ENCODE measurements around the gene STOX2.

The STOX2 gene

GRCh38 chr4:183909187-183909586, 4.1 kb downstream of the STOX2 start:
- no peak overlapping the region for H3K27ac Mint-ChIP-seq
- H3K9me3 Mint-ChIP-seq = no peaks in the 10 kb centered on the region
- DNase-seq = no peak
- peaks cover 56% of the 10 kb centered on the region for H3K27me3 Mint-ChIP-seq
- no peaks in the 10 kb centered on the region for H3K36me3 Mint-ChIP-seq (ENCODE audit: low read depth)
- H3K4me3 Mint-ChIP-seq = no peak overlapping the region
- peaks cover 6% of the 10 kb centered on the region for H3K4me1 Mint-ChIP-seq (ENCODE audit: low read depth)

- Mint-ChIP-seq H3K4me3 (no peak overlapping the region), H3K27ac (no peak overlapping the region), H3K36me3 (ENCODE audit: low read depth) (no peaks in the 10 kb centered on the region), H3K4me1 (ENCODE audit: low read depth) (peaks cover 5% of the 10 kb centered on the region), H3K27me3 (peaks cover 50% of the 10 kb centered on the region), H3K9me3 (no peaks in the 10 kb centered on the region)
- no peak for DNase-seq
Observed at GRCh38 chr4:183909801-183910200, 4.7 kb downstream of the STOX2 start.

GRCh38 chr4:183912585-183912984, 7.5 kb downstream of the STOX2 start:
- Mint-ChIP-seq H3K4me1 (ENCODE audit: low read depth) (no peaks in the 10 kb centered on the region), H3K9me3 (no peaks in the 10 kb centered on the region), H3K36me3 (ENCODE audit: low read depth) (no peaks in the 10 kb centered on the region), H3K27ac (no peak overlapping the region), H3K4me3 (no peak overlapping the region), H3K27me3 (peaks cover 30% of the 10 kb centered on the region)
- DNase-seq = no peak

- DNase-seq = no peak
- no peak overlapping the region for H3K4me3 Mint-ChIP-seq
- no peaks in the 10 kb centered on the region for H3K9me3 Mint-ChIP-seq
- H3K36me3 Mint-ChIP-seq (ENCODE audit: low read depth) = no peaks in the 10 kb centered on the region
- H3K27me3 Mint-ChIP-seq = no peaks in the 10 kb centered on the region
- no peak overlapping the region for H3K27ac Mint-ChIP-seq
- H3K4me1 Mint-ChIP-seq (ENCODE audit: low read depth) = no peaks in the 10 kb centered on the region
Observed at GRCh38 chr4:183915976-183916375, 10.9 kb downstream of the STOX2 start.

- Mint-ChIP-seq H3K9me3 (no peaks in the 10 kb centered on the region), H3K36me3 (ENCODE audit: low read depth) (no peaks in the 10 kb centered on the region), H3K27ac (no peak overlapping the region), H3K4me3 (no peak overlapping the region), H3K4me1 (ENCODE audit: low read depth) (no peaks in the 10 kb centered on the region), H3K27me3 (peaks cover 7% of the 10 kb centered on the region)
- DNase-seq = no peak
Observed at GRCh38 chr4:183918696-183919095, 13.6 kb downstream of the STOX2 start.

- Mint-ChIP-seq H3K9me3 (no peaks in the 10 kb centered on the region), H3K4me1 (ENCODE audit: low read depth) (no peaks in the 10 kb centered on the region), H3K4me3 (no peak overlapping the region), H3K27me3 (peaks cover 9% of the 10 kb centered on the region), H3K36me3 (ENCODE audit: low read depth) (no peaks in the 10 kb centered on the region), H3K27ac (no peak overlapping the region)
- DNase-seq = no peak
Observed at GRCh38 chr4:183919141-183919540, 14.0 kb downstream of the STOX2 start.

GRCh38 chr4:183920512-183920911, 15.4 kb downstream of the STOX2 start:
- Mint-ChIP-seq H3K27ac (no peak overlapping the region), H3K36me3 (ENCODE audit: low read depth) (no peaks in the 10 kb centered on the region), H3K4me3 (no peak overlapping the region), H3K27me3 (peaks cover 12% of the 10 kb centered on the region), H3K4me1 (ENCODE audit: low read depth) (no peaks in the 10 kb centered on the region), H3K9me3 (no peaks in the 10 kb centered on the region)
- no peak for DNase-seq

- no peak overlapping the region for H3K27ac Mint-ChIP-seq
- H3K9me3 Mint-ChIP-seq = no peaks in the 10 kb centered on the region
- no peak for DNase-seq
- H3K27me3 Mint-ChIP-seq = peaks cover 12% of the 10 kb centered on the region
- no peaks in the 10 kb centered on the region for H3K36me3 Mint-ChIP-seq (ENCODE audit: low read depth)
- H3K4me3 Mint-ChIP-seq = no peak overlapping the region
- no peaks in the 10 kb centered on the region for H3K4me1 Mint-ChIP-seq (ENCODE audit: low read depth)
Observed at GRCh38 chr4:183921335-183921734, 16.2 kb downstream of the STOX2 start.

GRCh38 chr4:183924362-183925044, 19.4 kb downstream of the STOX2 start:
- no peak overlapping the region for H3K27ac Mint-ChIP-seq
- H3K4me3 Mint-ChIP-seq = no peak overlapping the region
- peaks cover 12% of the 10 kb centered on the region for H3K27me3 Mint-ChIP-seq
- H3K4me1 Mint-ChIP-seq (ENCODE audit: low read depth) = no peaks in the 10 kb centered on the region
- H3K36me3 Mint-ChIP-seq (ENCODE audit: low read depth) = no peaks in the 10 kb centered on the region
- H3K9me3 Mint-ChIP-seq = no peaks in the 10 kb centered on the region
- DNase-seq = no peak

GRCh38 chr4:183926950-183927349, 21.8 kb downstream of the STOX2 start:
- peaks cover 12% of the 10 kb centered on the region for H3K27me3 Mint-ChIP-seq
- no peaks in the 10 kb centered on the region for H3K4me1 Mint-ChIP-seq (ENCODE audit: low read depth)
- DNase-seq = no peak
- no peak overlapping the region for H3K27ac Mint-ChIP-seq
- H3K36me3 Mint-ChIP-seq (ENCODE audit: low read depth) = no peaks in the 10 kb centered on the region
- no peaks in the 10 kb centered on the region for H3K9me3 Mint-ChIP-seq
- no peak overlapping the region for H3K4me3 Mint-ChIP-seq

GRCh38 chr4:183932576-183932975, 27.5 kb downstream of the STOX2 start:
- Mint-ChIP-seq H3K27ac (no peak overlapping the region), H3K4me1 (ENCODE audit: low read depth) (peaks cover 4% of the 10 kb centered on the region), H3K9me3 (no peaks in the 10 kb centered on the region), H3K4me3 (no peak overlapping the region), H3K27me3 (peaks cover 6% of the 10 kb centered on the region), H3K36me3 (ENCODE audit: low read depth) (no peaks in the 10 kb centered on the region)
- no peak for DNase-seq

- H3K4me1 Mint-ChIP-seq (ENCODE audit: low read depth) = peaks cover 4% of the 10 kb centered on the region
- peaks cover 16% of the 10 kb centered on the region for H3K27me3 Mint-ChIP-seq
- no peaks in the 10 kb centered on the region for H3K36me3 Mint-ChIP-seq (ENCODE audit: low read depth)
- H3K9me3 Mint-ChIP-seq = no peaks in the 10 kb centered on the region
- H3K4me3 Mint-ChIP-seq = no peak overlapping the region
- DNase-seq = no peak
- no peak overlapping the region for H3K27ac Mint-ChIP-seq
Observed at GRCh38 chr4:183934761-183935160, 29.7 kb downstream of the STOX2 start.

GRCh38 chr4:183935355-183936005, 30.4 kb downstream of the STOX2 start:
- no peak overlapping the region for H3K4me3 Mint-ChIP-seq
- no peak for DNase-seq
- no peak overlapping the region for H3K27ac Mint-ChIP-seq
- H3K9me3 Mint-ChIP-seq = no peaks in the 10 kb centered on the region
- H3K4me1 Mint-ChIP-seq (ENCODE audit: low read depth) = peaks cover 5% of the 10 kb centered on the region
- H3K36me3 Mint-ChIP-seq (ENCODE audit: low read depth) = no peaks in the 10 kb centered on the region
- peaks cover 19% of the 10 kb centered on the region for H3K27me3 Mint-ChIP-seq

GRCh38 chr4:183936047-183936446, 30.9 kb downstream of the STOX2 start:
- H3K27ac Mint-ChIP-seq = no peak overlapping the region
- no peak overlapping the region for H3K4me3 Mint-ChIP-seq
- no peaks in the 10 kb centered on the region for H3K9me3 Mint-ChIP-seq
- peaks cover 22% of the 10 kb centered on the region for H3K27me3 Mint-ChIP-seq
- DNase-seq = no peak
- H3K36me3 Mint-ChIP-seq (ENCODE audit: low read depth) = no peaks in the 10 kb centered on the region
- H3K4me1 Mint-ChIP-seq (ENCODE audit: low read depth) = peaks cover 5% of the 10 kb centered on the region

- no peak for DNase-seq
- H3K27me3 Mint-ChIP-seq = peaks cover 23% of the 10 kb centered on the region
Observed at GRCh38 chr4:183936574-183937345, 31.7 kb downstream of the STOX2 start.

More at GRCh38 chr4:183936574-183937345, 31.7 kb downstream of the STOX2 start:
- H3K4me1 Mint-ChIP-seq (ENCODE audit: low read depth) = peaks cover 5% of the 10 kb centered on the region
- no peaks in the 10 kb centered on the region for H3K9me3 Mint-ChIP-seq
- peak overlapping the region; percentile 32 for H3K27ac Mint-ChIP-seq
- no peak overlapping the region for H3K4me3 Mint-ChIP-seq
- no peaks in the 10 kb centered on the region for H3K36me3 Mint-ChIP-seq (ENCODE audit: low read depth)

All from activated T-cell treated with anti-CD3 and anti-CD28 coated beads, Interleukin-2, amount 50 U/mL, for 24 hours (primary cell).